BLaER1 (cell line): Measurements from ENCODE around the gene TAS2R60.
"Not testable (repeated sequence)": the region's sequence is repeated elsewhere in the genome, so short reads cannot be mapped to it uniquely, and the experiment has no call there.

ENCODE experiments used
- H3K27ac ChIP-seq: shearing (Covaris generic); formaldehyde crosslinking; 2 replicates; pipeline ENCODE4 v1.8.1; 2022
- H3K27me3 ChIP-seq: shearing (Covaris generic); formaldehyde crosslinking; 2 replicates; pipeline ENCODE4 v1.8.1; 2022
- H3K36me3 ChIP-seq: shearing (Covaris generic); formaldehyde crosslinking; 2 replicates; pipeline ENCODE4 v1.8.1; 2022
- H3K4me1 ChIP-seq: shearing (Covaris generic); formaldehyde crosslinking; 2 replicates; pipeline ENCODE4 v1.8.1; 2022
- H3K4me2 ChIP-seq: shearing (Covaris generic); formaldehyde crosslinking; 2 replicates; pipeline ENCODE4 v1.8.1; 2022
- H3K4me3 ChIP-seq: shearing (Covaris generic); formaldehyde crosslinking; 2 replicates; pipeline ENCODE4 v1.8.1; 2022
- H3K9ac ChIP-seq: shearing (Covaris generic); formaldehyde crosslinking; 2 replicates; pipeline ENCODE4 v1.8.1; 2022
- H3K9me3 ChIP-seq: shearing (Covaris generic); formaldehyde crosslinking; 2 replicates; pipeline ENCODE4 v1.8.1; 2022
- H4K20me1 ChIP-seq: shearing (Covaris generic); formaldehyde crosslinking; 2 replicates; pipeline ENCODE4 v1.8.1; 2022
- Cebpa-rat ChIP-seq: shearing (Covaris generic); IDR thresholded peaks from 2 replicates; pipeline ENCODE4 v1.8.1; 2022

Gene TAS2R60

DNA sequence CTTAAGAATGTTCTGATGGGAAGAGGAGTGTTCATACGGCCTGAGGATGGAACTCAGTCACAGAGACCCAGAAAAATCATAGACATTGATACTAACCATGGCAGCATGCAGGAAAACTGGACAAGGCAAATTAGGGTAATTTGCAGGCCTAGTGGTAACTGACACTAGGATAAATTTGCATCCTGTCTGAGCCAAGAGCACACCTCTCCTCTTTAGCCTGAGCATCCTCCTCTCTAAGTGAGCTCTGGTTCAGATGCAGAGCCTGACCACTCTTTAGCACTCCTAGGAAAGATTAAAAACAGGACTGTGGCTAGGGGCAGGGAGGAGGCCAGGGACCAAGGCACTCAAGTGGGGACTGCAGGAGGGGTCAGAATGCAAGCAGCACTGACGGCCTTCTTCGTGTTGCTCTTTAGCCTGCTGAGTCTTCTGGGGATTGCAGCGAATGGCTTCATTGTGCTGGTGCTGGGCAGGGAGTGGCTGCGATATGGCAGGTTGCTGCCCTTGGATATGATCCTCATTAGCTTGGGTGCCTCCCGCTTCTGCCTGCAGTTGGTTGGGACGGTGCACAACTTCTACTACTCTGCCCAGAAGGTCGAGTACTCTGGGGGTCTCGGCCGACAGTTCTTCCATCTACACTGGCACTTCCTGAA is 34.4 kb downstream of the TAS2R60 start, which contains the start of gene TAS2R41:
TAS2R41 (plus strand) TSS at position 373 of the 650 bp plus-strand sequence; CDS start at position 373, 0 bp downstream.
- Histone ChIP-seq H3K4me1 (no peaks in the 10 kb centered on the region), H3K9ac (no peak within 1 kb of the TSS), H3K9me3 (no peaks in the 10 kb centered on the region), H3K4me2 (no peak within 1 kb of the TSS), H4K20me1 (no peaks in the 10 kb centered on the region), H3K27ac (no peak within 1 kb of the TSS), H3K36me3 (no peaks in the 10 kb centered on the region), H3K4me3 (no peak within 1 kb of the TSS), H3K27me3 (no peaks in the 10 kb centered on the region)
- no peak for TF ChIP-seq Cebpa-rat

DNA sequence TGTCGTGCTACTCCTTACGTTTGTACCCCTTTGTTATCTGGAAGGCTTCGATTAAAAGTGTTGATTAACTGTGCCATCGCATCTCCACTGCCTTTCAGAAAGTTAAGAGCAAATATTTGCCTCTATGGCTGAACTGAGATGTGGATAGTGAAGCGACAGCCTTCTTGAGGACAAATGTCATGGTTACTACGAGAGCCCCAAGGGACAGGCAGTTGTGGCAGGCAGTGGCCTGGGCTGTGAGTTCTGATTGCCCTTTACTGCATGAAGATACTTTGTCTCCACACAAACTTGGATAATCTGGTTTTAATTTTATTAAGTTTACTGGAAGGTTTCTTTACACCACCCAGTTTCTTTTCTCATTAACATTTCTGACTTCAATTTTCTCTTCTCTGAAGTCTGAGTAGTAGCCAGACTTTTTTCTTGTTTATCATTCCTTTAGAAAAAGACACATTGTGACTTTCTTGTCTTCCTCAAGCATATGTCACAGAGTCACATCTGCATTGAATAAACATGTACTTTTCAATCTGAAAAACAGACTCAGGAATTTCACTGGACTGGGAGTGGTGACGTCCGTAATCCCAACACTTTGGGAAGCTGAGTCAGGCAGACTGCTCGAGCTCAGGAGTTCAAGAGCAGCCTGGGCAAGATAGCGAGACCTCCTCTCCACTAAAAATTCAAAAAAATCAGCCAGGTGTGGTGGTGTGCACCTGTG is 36.0 kb downstream of the TAS2R60 start:
- H3K27ac ChIP-seq: no peak overlapping the region
- H3K4me2 ChIP-seq: no peak overlapping the region
- no peaks in the 10 kb centered on the region for H3K9me3 ChIP-seq
- no peak overlapping the region for H3K9ac ChIP-seq
- H3K4me1 ChIP-seq: no peaks in the 10 kb centered on the region
- H3K36me3 ChIP-seq: no peaks in the 10 kb centered on the region
- no peaks in the 10 kb centered on the region for H3K27me3 ChIP-seq
- H3K4me3 ChIP-seq: no peak overlapping the region
- H4K20me1 ChIP-seq: no peaks in the 10 kb centered on the region
- TF ChIP-seq Cebpa-rat: no peak

DNA sequence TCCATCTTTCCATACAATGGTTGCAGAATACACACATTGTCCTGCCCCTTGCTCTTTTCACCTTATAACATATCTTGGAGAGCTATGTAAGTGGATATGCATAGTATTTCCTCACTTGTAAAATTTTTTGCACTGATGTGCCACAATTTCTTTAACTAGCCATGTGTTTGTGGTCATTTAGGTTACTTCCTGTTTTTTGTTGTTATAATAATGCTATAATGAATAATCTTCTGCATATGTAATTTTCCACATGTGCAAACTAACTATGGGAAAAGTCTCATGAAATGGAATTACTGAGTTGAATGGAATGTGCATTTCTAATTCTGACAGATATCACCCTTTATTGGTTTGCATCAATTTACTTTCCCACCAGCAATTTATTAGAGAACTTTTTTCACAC is 37.2 kb downstream of the TAS2R60 start:
- H4K20me1 ChIP-seq: no peaks in the 10 kb centered on the region
- H3K36me3 ChIP-seq: no peaks in the 10 kb centered on the region
- TF ChIP-seq Cebpa-rat: no peak
- no peak overlapping the region for H3K9ac ChIP-seq
- H3K9me3 ChIP-seq: no peaks in the 10 kb centered on the region
- H3K27me3 ChIP-seq: no peaks in the 10 kb centered on the region
- H3K4me1 ChIP-seq: 0 out of 2 replicates have a peak, but pooled peaks cover 6% of the 10 kb centered on the region
- H3K4me2 ChIP-seq: no peak overlapping the region
- no peak overlapping the region for H3K27ac ChIP-seq
- no peak overlapping the region for H3K4me3 ChIP-seq

DNA sequence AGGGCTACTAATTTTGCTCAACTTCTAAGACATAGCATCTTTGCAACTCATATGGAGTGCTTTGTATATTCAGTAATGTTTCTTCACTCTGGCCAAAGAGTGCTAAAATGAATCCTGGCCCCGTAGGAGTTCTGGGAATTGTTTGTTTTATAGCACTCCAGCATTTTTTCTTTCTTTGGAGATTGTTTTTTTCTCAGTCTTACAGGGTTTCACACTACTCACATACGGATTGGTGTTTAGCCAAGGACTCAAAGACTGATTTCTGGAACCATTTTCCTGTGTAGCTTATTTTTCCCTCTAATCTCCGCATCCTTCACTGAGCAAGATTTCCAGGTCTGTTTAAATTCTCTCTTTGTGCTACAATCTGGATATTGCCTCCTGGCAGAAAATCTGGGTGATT is 40.9 kb downstream of the TAS2R60 start:
- Histone ChIP-seq H3K27me3 (no peaks in the 10 kb centered on the region), H4K20me1 (no peaks in the 10 kb centered on the region), H3K4me2 (no peak overlapping the region), H3K36me3 (no peaks in the 10 kb centered on the region), H3K4me3 (no peak overlapping the region), H3K9me3 (no peaks in the 10 kb centered on the region), H3K4me1 (0 out of 2 replicates have a peak, but pooled peaks cover 7% of the 10 kb centered on the region), H3K9ac (no peak overlapping the region), H3K27ac (no peak overlapping the region)
- no peak for TF ChIP-seq Cebpa-rat

DNA sequence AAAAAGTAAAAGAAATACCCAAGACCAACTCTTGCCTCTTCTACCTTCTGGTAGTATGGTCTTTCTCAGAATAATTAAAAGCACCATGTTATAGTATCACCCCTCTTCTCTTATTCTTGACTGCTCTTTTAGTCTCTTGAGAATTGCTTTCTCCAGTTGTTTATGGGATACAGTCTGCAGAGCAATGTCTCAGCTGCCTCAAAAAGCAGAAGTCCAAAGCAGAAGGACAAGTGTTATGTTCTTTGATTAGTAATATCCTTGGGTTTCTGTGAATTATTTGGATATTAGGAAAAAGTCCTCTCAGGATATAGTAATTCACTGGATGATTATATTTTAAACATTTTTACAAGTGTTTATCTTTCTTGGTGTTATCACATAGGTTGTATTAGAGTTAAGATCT is 41.8 kb downstream of the TAS2R60 start:
- Histone ChIP-seq H3K36me3 (no peaks in the 10 kb centered on the region), H3K27ac (no peak overlapping the region), H4K20me1 (no peaks in the 10 kb centered on the region), H3K4me1 (0 out of 2 replicates have a peak, but pooled peaks cover 7% of the 10 kb centered on the region), H3K27me3 (no peaks in the 10 kb centered on the region), H3K9me3 (no peaks in the 10 kb centered on the region), H3K4me2 (no peak overlapping the region), H3K9ac (no peak overlapping the region), H3K4me3 (no peak overlapping the region)
- TF ChIP-seq Cebpa-rat: no peak

DNA sequence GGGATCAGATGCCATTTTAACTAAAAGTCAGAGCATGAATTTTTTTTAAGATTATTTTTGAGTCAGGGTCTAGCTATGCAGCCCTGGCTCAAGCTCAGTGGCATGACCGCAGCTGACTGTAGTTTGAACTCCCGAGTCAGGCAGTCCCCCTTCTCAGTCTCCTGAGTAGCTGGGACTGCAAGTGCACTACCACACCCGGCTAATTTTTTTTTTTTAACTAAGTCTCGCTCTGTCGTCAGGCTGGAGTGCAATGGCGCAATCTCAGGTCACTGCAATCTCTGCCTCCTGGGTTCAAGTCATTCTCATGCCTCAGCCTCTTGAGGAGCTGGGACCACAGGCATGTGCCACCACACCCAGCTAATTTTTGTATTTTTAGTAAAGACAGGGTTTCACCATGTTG is 42.2 kb downstream of the TAS2R60 start:
- Histone ChIP-seq H4K20me1 (no peaks in the 10 kb centered on the region), H3K4me1 (0 out of 2 replicates have a peak, but pooled peaks cover 7% of the 10 kb centered on the region), H3K9me3 (no peaks in the 10 kb centered on the region), H3K36me3 (no peaks in the 10 kb centered on the region), H3K27me3 (no peaks in the 10 kb centered on the region), H3K9ac (no peak overlapping the region), H3K27ac (no peak overlapping the region), H3K4me3 (no peak overlapping the region), H3K4me2 (no peak overlapping the region)
- no peak for TF ChIP-seq Cebpa-rat

DNA sequence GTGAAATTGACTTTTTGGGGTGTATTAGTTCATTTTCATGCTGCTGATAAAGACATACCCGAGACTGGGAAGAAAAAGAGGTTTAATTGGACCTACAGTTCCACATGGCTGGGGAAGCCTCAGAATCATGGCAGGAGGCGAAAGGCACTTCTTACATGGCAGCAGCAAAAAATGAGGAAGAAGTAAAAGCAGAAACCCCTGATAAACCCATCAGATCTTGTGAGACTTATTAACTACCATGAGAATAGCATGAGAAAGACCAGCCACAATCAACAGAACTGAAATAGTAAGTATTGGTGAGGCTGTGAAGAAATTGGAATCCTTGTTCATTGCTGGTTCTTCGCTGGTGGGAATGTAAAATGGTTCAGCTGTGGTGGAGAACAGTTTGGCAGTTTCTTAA is 43.0 kb downstream of the TAS2R60 start:
- not testable (repeated sequence) for H3K36me3 ChIP-seq, H3K9me3 ChIP-seq, H3K27ac ChIP-seq, H3K9ac ChIP-seq, H3K4me3 ChIP-seq, H4K20me1 ChIP-seq, H3K27me3 ChIP-seq, H3K4me1 ChIP-seq, H3K4me2 ChIP-seq

DNA sequence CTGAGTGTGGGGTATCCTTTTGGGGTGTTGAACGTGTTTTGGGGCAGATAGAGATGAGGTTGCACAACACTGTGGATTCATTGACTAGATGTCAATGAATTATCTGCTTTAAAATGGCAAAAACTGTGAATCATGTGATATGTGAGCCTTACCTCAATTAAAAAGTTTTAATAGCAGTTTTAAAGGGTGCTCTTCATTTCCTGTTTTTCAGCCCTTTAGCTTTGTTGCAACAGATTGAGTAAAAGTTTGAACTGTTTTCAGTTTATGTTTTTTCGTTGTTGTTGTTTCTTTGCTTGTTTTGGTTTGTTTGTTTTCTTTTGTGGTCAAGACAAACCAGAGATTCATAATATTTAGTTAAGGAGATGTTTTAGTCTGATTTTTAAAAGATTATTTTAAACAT is 43.8 kb downstream of the TAS2R60 start:
- TF ChIP-seq Cebpa-rat: no peak
- Histone ChIP-seq H3K4me2 (no peak overlapping the region), H3K27ac (no peak overlapping the region), H3K4me3 (no peak overlapping the region), H3K9me3 (no peaks in the 10 kb centered on the region), H3K4me1 (0 out of 2 replicates have a peak, but pooled peaks cover 7% of the 10 kb centered on the region), H3K27me3 (no peaks in the 10 kb centered on the region), H3K36me3 (no peaks in the 10 kb centered on the region), H3K9ac (no peak overlapping the region), H4K20me1 (no peaks in the 10 kb centered on the region)

DNA sequence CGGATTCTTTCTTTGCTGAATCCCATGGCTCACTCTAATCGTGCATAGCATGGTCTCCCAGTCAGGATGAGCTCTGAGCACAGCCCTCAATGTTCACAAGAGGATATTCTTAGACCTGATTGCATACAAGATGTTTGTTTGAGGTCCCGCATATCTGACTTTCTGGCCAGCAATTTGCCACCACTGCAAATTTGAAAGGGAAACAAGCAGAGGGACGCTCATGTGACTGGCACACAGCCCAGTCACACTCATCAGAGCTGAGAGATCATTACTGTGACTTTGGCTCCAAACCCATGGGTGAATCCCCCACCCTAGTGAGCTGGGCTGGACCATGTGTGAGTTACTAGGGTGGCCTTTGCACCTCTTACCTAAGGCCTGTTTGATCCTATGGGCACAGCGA is 44.3 kb downstream of the TAS2R60 start:
- H3K4me3 ChIP-seq: no peak overlapping the region
- no peak for TF ChIP-seq Cebpa-rat
- H3K4me2 ChIP-seq: no peak overlapping the region
- no peak overlapping the region for H3K9ac ChIP-seq
- no peak overlapping the region for H3K27ac ChIP-seq
- H3K36me3 ChIP-seq: no peaks in the 10 kb centered on the region
- H4K20me1 ChIP-seq: no peaks in the 10 kb centered on the region
- H3K9me3 ChIP-seq: no peaks in the 10 kb centered on the region
- no peaks in the 10 kb centered on the region for H3K27me3 ChIP-seq
- 0 out of 2 replicates have a peak, but pooled peaks cover 7% of the 10 kb centered on the region for H3K4me1 ChIP-seq

DNA sequence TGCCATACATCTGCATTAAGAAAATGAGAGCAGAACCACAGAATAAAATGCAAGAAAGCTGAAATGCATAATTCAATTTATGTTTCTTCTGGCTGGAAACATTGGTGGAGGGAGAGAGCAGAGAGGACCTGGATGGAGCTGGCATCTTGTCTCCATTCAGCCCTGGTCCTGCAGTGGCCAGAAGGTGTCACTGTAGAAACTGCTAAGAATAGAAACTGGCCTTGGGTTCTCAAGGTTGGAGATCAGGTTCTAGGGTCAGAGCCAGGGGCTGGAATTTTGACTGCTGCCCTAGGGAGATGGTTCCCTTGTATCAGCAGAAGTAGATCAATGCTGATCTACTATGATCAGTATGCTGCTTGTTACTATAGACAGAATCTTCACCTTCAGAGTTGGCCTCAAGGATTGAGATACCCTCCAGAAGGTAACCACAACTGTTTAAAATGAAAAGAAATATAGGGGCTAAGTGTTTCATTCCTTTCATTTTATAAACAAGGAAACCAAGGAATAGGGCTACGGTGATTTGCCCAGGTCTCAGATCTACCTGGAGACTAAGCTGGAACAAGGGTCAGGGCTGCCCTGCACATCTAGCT is 47.6 kb downstream of the TAS2R60 start:
- H3K4me2 ChIP-seq: no peak overlapping the region
- H3K4me3 ChIP-seq: no peak overlapping the region
- no peaks in the 10 kb centered on the region for H4K20me1 ChIP-seq
- no peaks in the 10 kb centered on the region for H3K27me3 ChIP-seq
- no peaks in the 10 kb centered on the region for H3K4me1 ChIP-seq
- no peaks in the 10 kb centered on the region for H3K36me3 ChIP-seq
- H3K27ac ChIP-seq: no peak overlapping the region
- no peak overlapping the region for H3K9ac ChIP-seq
- no peaks in the 10 kb centered on the region for H3K9me3 ChIP-seq
- no peak for TF ChIP-seq Cebpa-rat
